ENCODE results near the gene ATAD3C. TPM values are rescaled to one million over a fixed set of nuclear protein-coding genes. Genes with fewer than 3 reads are reported as not detected.
"Not testable (repeated sequence)": the region's sequence is repeated elsewhere in the genome, so short reads cannot be mapped to it uniquely, and the experiment has no call there.

Gene ATAD3C
- total and polyA plus RNA-seq, 2 experiments from 2014 or later = 0.45 to 1.3 TPM

DNA sequence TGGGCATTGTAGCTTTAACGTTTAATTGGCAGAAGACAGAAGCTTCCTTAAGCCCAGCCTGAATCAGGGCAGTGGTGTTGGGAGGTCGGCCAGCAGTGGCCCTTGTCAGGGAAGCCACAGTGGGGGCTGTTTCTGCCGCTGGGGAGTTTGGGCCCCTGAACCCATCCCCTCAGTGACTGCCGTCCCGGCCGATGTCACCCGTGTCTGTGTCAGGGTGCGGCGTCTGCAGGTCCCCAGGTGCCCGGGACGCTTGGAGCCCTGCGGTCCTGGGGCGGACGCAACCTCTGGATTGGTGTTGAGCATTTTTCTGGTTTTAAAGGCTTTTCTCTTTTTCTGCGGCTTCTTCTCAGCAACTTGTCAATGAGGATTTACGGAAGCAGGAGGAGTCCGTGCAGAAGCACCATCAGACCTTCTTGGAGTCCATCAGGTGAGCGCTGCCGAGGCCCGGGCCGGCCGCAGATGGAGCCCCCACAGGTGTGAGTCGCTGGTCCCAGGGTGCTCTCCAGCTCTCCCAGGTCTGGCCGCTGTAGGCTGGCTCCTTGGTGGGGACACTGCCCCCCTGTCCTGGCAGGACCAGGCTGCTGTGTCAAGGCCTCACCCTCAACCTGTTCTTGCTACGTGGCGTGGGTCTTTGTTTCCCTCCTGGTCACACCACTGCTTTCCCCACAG, 2.3 kb downstream of the ATAD3C start (continued):
- TF ChIP-seq, protein P1, sequence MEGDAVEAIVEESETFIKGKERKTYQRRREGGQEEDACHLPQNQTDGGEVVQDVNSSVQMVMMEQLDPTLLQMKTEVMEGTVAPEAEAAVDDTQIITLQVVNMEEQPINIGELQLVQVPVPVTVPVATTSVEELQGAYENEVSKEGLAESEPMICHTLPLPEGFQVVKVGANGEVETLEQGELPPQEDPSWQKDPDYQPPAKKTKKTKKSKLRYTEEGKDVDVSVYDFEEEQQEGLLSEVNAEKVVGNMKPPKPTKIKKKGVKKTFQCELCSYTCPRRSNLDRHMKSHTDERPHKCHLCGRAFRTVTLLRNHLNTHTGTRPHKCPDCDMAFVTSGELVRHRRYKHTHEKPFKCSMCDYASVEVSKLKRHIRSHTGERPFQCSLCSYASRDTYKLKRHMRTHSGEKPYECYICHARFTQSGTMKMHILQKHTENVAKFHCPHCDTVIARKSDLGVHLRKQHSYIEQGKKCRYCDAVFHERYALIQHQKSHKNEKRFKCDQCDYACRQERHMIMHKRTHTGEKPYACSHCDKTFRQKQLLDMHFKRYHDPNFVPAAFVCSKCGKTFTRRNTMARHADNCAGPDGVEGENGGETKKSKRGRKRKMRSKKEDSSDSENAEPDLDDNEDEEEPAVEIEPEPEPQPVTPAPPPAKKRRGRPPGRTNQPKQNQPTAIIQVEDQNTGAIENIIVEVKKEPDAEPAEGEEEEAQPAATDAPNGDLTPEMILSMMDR (conservative IDR thresholded peaks at IDR 0.05; ENCODE audit: low read depth in 2 of 2) = no peak

- not testable (repeated sequence) for H3K27me3 ChIP-seq (ENCODE audit: insufficient read depth); H3K36me3 Mint-ChIP-seq (ENCODE audit: low read depth); H3K4me1 Mint-ChIP-seq; H3K9me3 Mint-ChIP-seq; DNase-seq (ENCODE audit: low spot score); H3K27ac Mint-ChIP-seq; H3F3A ChIP-seq (replicated peaks; ENCODE audit: low read depth); H2AFZ ChIP-seq; H3K4me1 ChIP-seq (ENCODE audit: insufficient read depth); H3K4me3 Mint-ChIP-seq; H3K27ac ChIP-seq (ENCODE audit: low read depth); H3K79me2 ChIP-seq (replicated peaks; ENCODE audit: insufficient read depth); H3K9me2 ChIP-seq (ENCODE audit: insufficient read depth); ATAC-seq; H3K4me3 ChIP-seq; H3K27me3 Mint-ChIP-seq (ENCODE audit: insufficient read depth, low read depth, poor library complexity); H4K20me1 ChIP-seq (replicated peaks; ENCODE audit: insufficient read depth); H3K36me3 ChIP-seq (ENCODE audit: insufficient read depth); H3K4me2 ChIP-seq
These were observed 2.9 kb downstream of the ATAD3C start for GRCh38 chr1:1452365-1452739.

DNA sequence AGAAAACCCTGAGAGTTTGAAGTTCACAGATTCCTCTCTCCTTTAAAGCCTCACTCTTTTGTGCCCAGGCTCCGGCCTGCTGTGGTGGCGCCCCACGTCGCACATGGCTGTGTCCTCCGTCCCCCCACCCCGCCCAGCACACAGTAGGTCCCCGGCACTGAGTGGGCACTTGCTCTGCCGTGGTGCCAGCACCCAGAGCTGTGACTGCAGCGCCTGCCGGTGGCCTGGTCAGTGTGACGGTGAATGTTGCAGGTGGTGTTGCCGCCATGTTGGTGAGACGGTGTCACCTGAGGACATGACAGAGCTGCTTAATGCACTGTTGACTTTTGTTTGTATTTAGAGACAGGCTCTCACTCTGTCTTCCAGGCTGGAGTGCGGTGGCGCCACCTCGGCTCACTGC, 3.4 kb downstream of the ATAD3C start:
- no peaks in the 10 kb centered on the region for H3F3A ChIP-seq (replicated peaks; ENCODE audit: low read depth)
- H3K4me2 ChIP-seq = no peak overlapping the region
- H3K36me3 Mint-ChIP-seq (ENCODE audit: low read depth) = no peaks in the 10 kb centered on the region
- H2AFZ ChIP-seq = no peak overlapping the region
- no peaks in the 10 kb centered on the region for H3K79me2 ChIP-seq (replicated peaks; ENCODE audit: insufficient read depth)
- H3K4me3 Mint-ChIP-seq = no peak overlapping the region
- H3K27me3 ChIP-seq (ENCODE audit: insufficient read depth) = no peaks in the 10 kb centered on the region
- H3K9me3 Mint-ChIP-seq = no peaks in the 10 kb centered on the region
- H3K9me2 ChIP-seq (ENCODE audit: insufficient read depth) = no peaks in the 10 kb centered on the region
- no peaks in the 10 kb centered on the region for H4K20me1 ChIP-seq (replicated peaks; ENCODE audit: insufficient read depth)
- no peak overlapping the region for H3K27ac ChIP-seq (ENCODE audit: low read depth)
- H3K27ac Mint-ChIP-seq = no peak overlapping the region
- no peak overlapping the region for H3K4me3 ChIP-seq
- no peak for ATAC-seq
- no peaks in the 10 kb centered on the region for H3K4me1 Mint-ChIP-seq
- H3K27me3 Mint-ChIP-seq (ENCODE audit: insufficient read depth, low read depth, poor library complexity) = peaks cover 4% of the 10 kb centered on the region
- H3K36me3 ChIP-seq (ENCODE audit: insufficient read depth) = no peaks in the 10 kb centered on the region
- no peak for DNase-seq (ENCODE audit: low spot score)
- H3K4me1 ChIP-seq (ENCODE audit: insufficient read depth) = no peaks in the 10 kb centered on the region
- TF ChIP-seq, protein P1 (conservative IDR thresholded peaks at IDR 0.05; ENCODE audit: low read depth in 2 of 2) = peak in 1 of 2 experiments; percentile 10; a peak in 1 of 4 replicates
- no peak for TF ChIP-seq POLR2AphosphoS5 (IDR thresholded peaks at IDR 0.05; ENCODE audit: low read depth)

- not testable (repeated sequence) for H3K27ac ChIP-seq (ENCODE audit: low read depth); H3K9me2 ChIP-seq (ENCODE audit: insufficient read depth); H3K36me3 ChIP-seq (ENCODE audit: insufficient read depth); H3K79me2 ChIP-seq (replicated peaks; ENCODE audit: insufficient read depth); H3K36me3 Mint-ChIP-seq (ENCODE audit: low read depth); H2AFZ ChIP-seq; H3K4me3 Mint-ChIP-seq; H3K4me1 Mint-ChIP-seq; H3K27me3 ChIP-seq (ENCODE audit: insufficient read depth); H3K27ac Mint-ChIP-seq; H3K4me1 ChIP-seq (ENCODE audit: insufficient read depth); DNase-seq (ENCODE audit: low spot score); H3F3A ChIP-seq (replicated peaks; ENCODE audit: low read depth); H3K9me3 Mint-ChIP-seq; H3K4me3 ChIP-seq; H3K4me2 ChIP-seq; H3K27me3 Mint-ChIP-seq (ENCODE audit: insufficient read depth, low read depth, poor library complexity); H4K20me1 ChIP-seq (replicated peaks; ENCODE audit: insufficient read depth)
- ATAC-seq = peak; percentile 24; the same call in 2 of the 3 replicates
These were observed 5.0 kb downstream of the ATAD3C start for GRCh38 chr1:1454286-1455056.

Data from GM23338 (cell line).